ENCODE measurements around the gene RALGPS2.
"Not testable (repeated sequence)": the region's sequence is repeated elsewhere in the genome, so short reads cannot be mapped to it uniquely, and the experiment has no call there.

The RALGPS2 gene

GRCh38 chr1:178946855-178947676 is 222.0 kb downstream of the RALGPS2 start:
- DNase-seq = no peak

- no peak for DNase-seq
Observed at GRCh38 chr1:178947677-178947981, 222.6 kb downstream of the RALGPS2 start.

- no peak for DNase-seq
Observed at GRCh38 chr1:178948676-178949075, 223.6 kb downstream of the RALGPS2 start.

GRCh38 chr1:178949866-178950265 is 224.8 kb downstream of the RALGPS2 start:
- DNase-seq = not testable (repeated sequence)

GRCh38 chr1:178951600-178951999 is 226.6 kb downstream of the RALGPS2 start:
- no peak for DNase-seq

- no peak for DNase-seq
Observed at GRCh38 chr1:178953034-178953433, 228.0 kb downstream of the RALGPS2 start.

GRCh38 chr1:178953538-178954324 is 228.7 kb downstream of the RALGPS2 start:
- DNase-seq = no peak

GRCh38 chr1:178954325-178954690 is 229.3 kb downstream of the RALGPS2 start:
- no peak for DNase-seq

GRCh38 chr1:178954937-178955336 is 229.9 kb downstream of the RALGPS2 start:
- no peak for DNase-seq

- no peak for DNase-seq
Observed at GRCh38 chr1:178955391-178955954, 230.4 kb downstream of the RALGPS2 start.

GRCh38 chr1:178958491-178958890 is 233.4 kb downstream of the RALGPS2 start:
- DNase-seq = no peak

GRCh38 chr1:178959543-178960460 is 234.8 kb downstream of the RALGPS2 start:
- DNase-seq = no peak

GRCh38 chr1:178960482-178961240 is 235.6 kb downstream of the RALGPS2 start:
- no peak for DNase-seq

GRCh38 chr1:178961331-178961730 is 236.3 kb downstream of the RALGPS2 start:
- no peak for DNase-seq

- no peak for DNase-seq
Observed at GRCh38 chr1:178961868-178962267, 236.8 kb downstream of the RALGPS2 start.

GRCh38 chr1:178962853-178963711 is 238.0 kb downstream of the RALGPS2 start:
- DNase-seq = no peak

- no peak for DNase-seq
Observed at GRCh38 chr1:178964469-178965330, 239.7 kb downstream of the RALGPS2 start.

GRCh38 chr1:178966312-178966711 is 241.3 kb downstream of the RALGPS2 start:
- DNase-seq = no peak

GRCh38 chr1:178969226-178969987 is 244.4 kb downstream of the RALGPS2 start:
- DNase-seq = no peak

Data from cerebellar nuclear complex (tissue), 1 donor.